Testis (tissue), 3 donors: Measurements from ENCODE around the gene EFTUD2. TPM values are rescaled to one million over a fixed set of nuclear protein-coding genes. Genes with fewer than 3 reads are reported as not detected.

Source experiments
- DNase-seq: peaks from one replicate; pipeline ENCODE4 v3.0.0-alpha.2; 2019
- H3K27ac ChIP-seq, 2 donors: fragments of 200-600 bp; sonication (generic); one replicate each; pipeline ENCODE4 v1.5.1; 2019
- H3K27me3 ChIP-seq: fragments of 200-600 bp; sonication (generic); one replicate; pipeline ENCODE4 v1.5.1; 2019
- H3K36me3 ChIP-seq: fragments of 200-600 bp; sonication (generic); one replicate; pipeline ENCODE4 v1.5.1; 2017; ENCODE audit warnings: low read depth; ENCODE audit errors: missing control alignments
- H3K4me1 ChIP-seq: fragments of 200-600 bp; sonication (generic); one replicate; pipeline ENCODE4 v1.5.1; 2019
- H3K4me3 ChIP-seq, 2 donors: fragments of 200-600 bp; sonication (generic); one replicate each; pipeline ENCODE4 v1.5.1; 2017 to 2019
- H3K9me3 ChIP-seq: fragments of 200-600 bp; sonication (generic); one replicate; pipeline ENCODE4 v1.5.1; 2017
- POLR2A ChIP-seq: fragments of 450-650 bp; IDR thresholded peaks from one replicate; pipeline ENCODE4 v1.6.1; 2017; ENCODE audit warnings: antibody characterized with exemption, mild to moderate bottlenecking, moderate library complexity
- WGBS, 2 donors: methylation state at CpG; one replicate each; pipeline ENCODE4 v1.1.5; 2018; 5-methylcytosine and 5-hydroxymethylcytosine counted together
- intact Hi-C: fragments of 100-400 bp; cut with DNase I; formaldehyde crosslinking; loops from one replicate; pipeline ENCODE4 v1.15.1; 2023; ENCODE audit warnings: low total_unique reads
- polyA plus RNA-seq: library from polyadenylated mRNA; stranded (reverse); fragments of 350-450 nt; fragmentation: Illumina TruSeq; extraction: RNeasy Lipid Tissue Mini Kit (QIAGEN cat#74804); gene quantifications from one replicate; pipeline ENCODE4 v1.2.3, GENCODE V29; 2014; ENCODE audit warnings: low read depth, low replicate concordance; ENCODE audit not compliant: insufficient read depth
- total RNA-seq, 2 donors: library from RNA; depleted of rRNA; stranded (reverse); fragments of >200 nt; gene quantifications; one replicate each; pipeline ENCODE4 v1.2.3, GENCODE V29; 2016
- TF ChIP-seq, protein P1 (sequence below), 3 experiments: fragments of 450-650 bp in 2 of 3; fragments of 200-600 bp in 1 of 3; sonication (generic) in 1 of 3; IDR thresholded peaks; one replicate each; pipeline ENCODE4 v1.5.1; 2016 to 2019; ENCODE audit warnings: antibody characterized with exemption in 3 of 3, mild to moderate bottlenecking in 2 of 3, moderate library complexity in 1 of 3

Gene EFTUD2
- total and polyA plus RNA-seq, 3 donors from 2014 or later, result 95.5 to 131 (median 124) TPM

DNA sequence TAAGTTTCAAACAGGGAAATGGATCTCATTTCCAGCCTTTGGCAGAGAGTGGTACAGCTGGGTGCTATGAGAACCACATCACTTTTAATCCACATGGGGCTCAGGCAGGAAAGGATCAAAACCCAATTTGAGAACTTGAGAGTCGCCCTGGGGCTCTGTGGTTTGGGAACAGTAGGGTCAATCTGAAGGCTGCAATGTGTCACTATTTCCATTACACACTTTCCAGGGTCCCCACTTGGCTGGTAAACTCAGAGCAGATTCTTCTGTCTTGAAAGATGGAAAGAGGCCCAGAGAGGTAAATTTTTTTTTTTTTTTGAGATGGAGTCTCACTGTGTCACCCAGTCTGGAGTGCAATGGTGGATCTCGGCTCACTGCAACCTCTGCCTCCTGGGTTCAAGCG is 58.3 kb downstream of the EFTUD2 start:
- WGBS, 2 donors, result 88 to 89% methylated on average over 3 of the region's 3 CpGs
- TF ChIP-seq, protein P1, sequence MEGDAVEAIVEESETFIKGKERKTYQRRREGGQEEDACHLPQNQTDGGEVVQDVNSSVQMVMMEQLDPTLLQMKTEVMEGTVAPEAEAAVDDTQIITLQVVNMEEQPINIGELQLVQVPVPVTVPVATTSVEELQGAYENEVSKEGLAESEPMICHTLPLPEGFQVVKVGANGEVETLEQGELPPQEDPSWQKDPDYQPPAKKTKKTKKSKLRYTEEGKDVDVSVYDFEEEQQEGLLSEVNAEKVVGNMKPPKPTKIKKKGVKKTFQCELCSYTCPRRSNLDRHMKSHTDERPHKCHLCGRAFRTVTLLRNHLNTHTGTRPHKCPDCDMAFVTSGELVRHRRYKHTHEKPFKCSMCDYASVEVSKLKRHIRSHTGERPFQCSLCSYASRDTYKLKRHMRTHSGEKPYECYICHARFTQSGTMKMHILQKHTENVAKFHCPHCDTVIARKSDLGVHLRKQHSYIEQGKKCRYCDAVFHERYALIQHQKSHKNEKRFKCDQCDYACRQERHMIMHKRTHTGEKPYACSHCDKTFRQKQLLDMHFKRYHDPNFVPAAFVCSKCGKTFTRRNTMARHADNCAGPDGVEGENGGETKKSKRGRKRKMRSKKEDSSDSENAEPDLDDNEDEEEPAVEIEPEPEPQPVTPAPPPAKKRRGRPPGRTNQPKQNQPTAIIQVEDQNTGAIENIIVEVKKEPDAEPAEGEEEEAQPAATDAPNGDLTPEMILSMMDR (IDR thresholded peaks at IDR 0.05), result no peak
- TF ChIP-seq POLR2A, result no peak

DNA sequence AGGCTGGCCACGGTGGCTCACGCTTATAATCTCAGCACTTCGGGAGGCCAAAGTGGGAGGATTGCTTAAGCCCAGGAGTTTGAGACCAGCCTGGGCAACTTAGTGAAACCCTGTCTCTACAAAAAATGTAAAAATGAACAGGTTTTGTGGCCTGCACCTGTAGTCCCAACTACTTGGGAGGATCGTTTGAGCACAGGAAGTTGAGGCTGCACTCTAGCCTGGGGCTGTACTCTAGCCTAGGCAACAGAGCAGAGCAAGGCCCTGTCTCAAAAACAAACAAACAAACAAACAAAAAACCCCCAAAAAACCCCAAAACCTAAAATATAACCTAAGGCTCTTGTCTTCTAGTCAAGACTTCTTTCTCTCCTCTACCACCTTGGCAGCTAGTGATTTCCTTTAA is 59.0 kb downstream of the EFTUD2 start:
- no peaks in the 10 kb centered on the region for H3K27me3 ChIP-seq
- DNase-seq, result no peak
- H3K27ac ChIP-seq, result no peak overlapping the region
- H3K4me1 ChIP-seq, result no peaks in the 10 kb centered on the region
- TF ChIP-seq POLR2A, result no peak
- TF ChIP-seq, protein P1 (IDR thresholded peaks at IDR 0.05), result no peak
- no peaks in the 10 kb centered on the region for H3K9me3 ChIP-seq
- no peaks in the 10 kb centered on the region for H3K36me3 ChIP-seq
- H3K4me3 ChIP-seq, result no peak overlapping the region
- 82 to 85% methylated on average over 4 of the region's 4 CpGs for WGBS, 2 donors
- intact Hi-C loops, result no loop called here

More for the DNA sequence above, 58.3 kb downstream of the EFTUD2 start:
- Histone ChIP-seq H3K4me1 (no peaks in the 10 kb centered on the region), H3K27me3 (no peaks in the 10 kb centered on the region), H3K4me3 (no peak overlapping the region), H3K27ac (no peak overlapping the region), H3K9me3 (no peaks in the 10 kb centered on the region), H3K36me3 (no peaks in the 10 kb centered on the region)
- no peak for DNase-seq
- intact Hi-C loops, result no loop called here

DNA sequence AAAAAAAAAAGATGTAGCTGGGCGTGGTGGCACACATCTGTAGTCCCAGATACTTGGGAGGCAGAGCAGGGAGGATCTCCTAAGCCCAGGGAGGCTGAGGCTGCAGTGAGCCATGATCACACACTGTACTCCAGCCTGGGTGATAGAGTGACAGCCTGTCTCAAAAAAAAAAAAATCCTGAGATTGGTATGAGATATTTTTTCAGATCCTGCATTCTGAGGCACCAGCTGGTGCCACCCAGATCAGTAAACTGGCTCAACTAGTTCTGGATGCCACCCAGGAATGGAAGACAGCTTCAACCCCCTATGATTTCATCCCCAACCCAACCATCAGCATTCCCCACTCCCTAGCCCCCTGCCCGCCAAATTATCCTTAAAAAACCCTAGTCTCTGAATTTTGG is 62.0 kb downstream of the EFTUD2 start:
- intact Hi-C loops, result no loop called here
- no peaks in the 10 kb centered on the region for H3K27me3 ChIP-seq
- no peaks in the 10 kb centered on the region for H3K9me3 ChIP-seq
- no peak overlapping the region for H3K27ac ChIP-seq
- H3K4me3 ChIP-seq, result no peak overlapping the region
- no peak for DNase-seq
- no peaks in the 10 kb centered on the region for H3K36me3 ChIP-seq
- no peaks in the 10 kb centered on the region for H3K4me1 ChIP-seq
- 80 to 94% methylated on average over 2 of the region's 2 CpGs for WGBS, 2 donors
- TF ChIP-seq, protein P1 (IDR thresholded peaks at IDR 0.05), result no peak
- no peak for TF ChIP-seq POLR2A

DNA sequence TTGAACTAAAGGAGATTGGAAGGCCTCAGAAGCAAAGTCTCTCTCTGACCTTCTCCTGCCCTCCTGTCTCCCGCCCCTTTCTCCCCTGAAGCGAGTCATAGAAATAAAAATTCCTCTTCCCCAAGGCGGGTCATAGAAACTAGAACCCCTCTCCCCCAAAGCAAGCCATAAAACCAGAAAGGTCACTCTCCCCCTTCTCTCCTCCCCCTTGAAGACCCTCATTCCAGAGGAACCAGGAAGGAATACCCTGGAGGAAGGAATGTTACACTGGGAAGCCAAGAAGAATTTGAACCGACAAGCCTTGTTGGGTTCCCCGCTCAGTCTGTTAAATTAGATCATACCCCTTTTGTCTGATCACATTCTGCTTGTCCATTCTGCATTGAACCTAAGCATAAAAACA is 66.4 kb downstream of the EFTUD2 start:
- DNase-seq, result no peak
- intact Hi-C loops, result no loop called here
- no peaks in the 10 kb centered on the region for H3K9me3 ChIP-seq
- H3K4me3 ChIP-seq, result no peak overlapping the region
- TF ChIP-seq, protein P1 (IDR thresholded peaks at IDR 0.05), result no peak
- TF ChIP-seq POLR2A, result no peak
- no peaks in the 10 kb centered on the region for H3K36me3 ChIP-seq
- no peak overlapping the region for H3K27ac ChIP-seq
- H3K27me3 ChIP-seq, result no peaks in the 10 kb centered on the region
- 77 to 87% methylated on average over 5 of the region's 5 CpGs for WGBS, 2 donors
- no peaks in the 10 kb centered on the region for H3K4me1 ChIP-seq

DNA sequence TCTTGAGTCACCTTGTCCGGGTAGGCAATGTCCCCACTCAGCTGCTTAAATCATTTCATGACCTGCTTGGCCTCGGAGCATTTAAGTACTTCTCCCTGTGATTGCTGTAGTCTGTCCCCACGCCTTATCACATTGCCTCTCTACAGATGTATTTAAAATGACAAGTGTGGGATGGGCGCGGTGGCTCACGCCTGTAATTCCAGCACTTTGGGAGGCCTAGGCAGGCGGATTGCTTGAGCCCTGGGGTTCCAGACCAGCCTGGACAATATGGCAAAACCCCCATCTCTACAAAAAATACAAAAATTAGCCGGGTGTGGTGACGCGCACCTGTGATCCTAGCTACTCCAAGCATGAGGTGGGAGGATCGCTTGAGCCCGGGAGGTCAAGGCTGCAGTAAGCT is 67.9 kb downstream of the EFTUD2 start:
- no peaks in the 10 kb centered on the region for H3K9me3 ChIP-seq
- no peak overlapping the region for H3K27ac ChIP-seq
- H3K4me3 ChIP-seq, result no peak overlapping the region
- intact Hi-C loops, result no loop called here
- no peaks in the 10 kb centered on the region for H3K4me1 ChIP-seq
- no peaks in the 10 kb centered on the region for H3K27me3 ChIP-seq
- WGBS, 2 donors, result 38 to 64% methylated on average over 10 to 12 of the region's 12 CpGs
- H3K36me3 ChIP-seq, result no peaks in the 10 kb centered on the region
- no peak for TF ChIP-seq POLR2A
- TF ChIP-seq, protein P1 (IDR thresholded peaks at IDR 0.05), result no peak
- no peak for DNase-seq
